Loucy (cell line): ENCODE data around the gene SASH1.

Experiments used
- EZH2phosphoT487 ChIP-seq: fragments of 200-600 bp; IDR thresholded peaks from 2 replicates; pipeline ENCODE4 v1.6.1; 2018; ENCODE audit warnings: antibody characterized with exemption, mild to moderate bottlenecking, moderate library complexity, borderline replicate concordance
- TF ChIP-seq, protein P1 (sequence below): fragments of 200-600 bp; sonication (generic); conservative IDR thresholded peaks from 2 replicates; pipeline ENCODE4 v1.5.1; 2014; ENCODE audit warnings: mild to moderate bottlenecking, antibody characterized with exemption, low read length

DNA sequence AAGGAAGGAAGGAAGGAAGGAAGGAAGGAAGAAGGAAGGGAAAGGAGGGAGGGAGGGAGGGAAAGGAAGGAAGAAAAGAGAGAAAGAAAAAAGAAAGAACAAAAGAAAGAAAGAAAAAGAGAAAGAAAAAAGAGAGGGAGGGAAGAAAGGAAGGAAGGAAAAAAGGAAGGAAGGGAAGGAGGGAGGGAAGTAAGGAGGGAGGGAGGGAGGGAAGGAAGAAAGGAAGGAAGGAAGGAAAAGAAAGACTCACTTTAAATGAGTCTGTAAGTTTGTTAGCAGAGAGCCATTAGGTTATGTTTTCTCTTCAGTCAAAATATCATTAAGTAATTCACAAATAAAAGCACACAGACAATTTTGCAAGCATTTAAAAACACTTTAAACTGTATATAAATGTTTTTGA, 44.0 kb upstream of the SASH1 start:
- TF ChIP-seq, protein P1, sequence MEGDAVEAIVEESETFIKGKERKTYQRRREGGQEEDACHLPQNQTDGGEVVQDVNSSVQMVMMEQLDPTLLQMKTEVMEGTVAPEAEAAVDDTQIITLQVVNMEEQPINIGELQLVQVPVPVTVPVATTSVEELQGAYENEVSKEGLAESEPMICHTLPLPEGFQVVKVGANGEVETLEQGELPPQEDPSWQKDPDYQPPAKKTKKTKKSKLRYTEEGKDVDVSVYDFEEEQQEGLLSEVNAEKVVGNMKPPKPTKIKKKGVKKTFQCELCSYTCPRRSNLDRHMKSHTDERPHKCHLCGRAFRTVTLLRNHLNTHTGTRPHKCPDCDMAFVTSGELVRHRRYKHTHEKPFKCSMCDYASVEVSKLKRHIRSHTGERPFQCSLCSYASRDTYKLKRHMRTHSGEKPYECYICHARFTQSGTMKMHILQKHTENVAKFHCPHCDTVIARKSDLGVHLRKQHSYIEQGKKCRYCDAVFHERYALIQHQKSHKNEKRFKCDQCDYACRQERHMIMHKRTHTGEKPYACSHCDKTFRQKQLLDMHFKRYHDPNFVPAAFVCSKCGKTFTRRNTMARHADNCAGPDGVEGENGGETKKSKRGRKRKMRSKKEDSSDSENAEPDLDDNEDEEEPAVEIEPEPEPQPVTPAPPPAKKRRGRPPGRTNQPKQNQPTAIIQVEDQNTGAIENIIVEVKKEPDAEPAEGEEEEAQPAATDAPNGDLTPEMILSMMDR: no peak
- TF ChIP-seq EZH2phosphoT487: no peak
